Caco-2 (cell line): ENCODE results near the gene IGFBP1. TPM values are rescaled to one million over a fixed set of nuclear protein-coding genes. Genes with fewer than 3 reads are reported as not detected.

ENCODE experiments used
- BruUV-seq: library from RNA; stranded (reverse); fragments of 400-500 nt; replicated peaks from 2 replicates; lab custom pipeline; 2021; lab: Mats Ljungman, UMichigan
- CTCF ChIA-PET: fragments of 300-600 bp; sonication (Branson Sonifier 250); formaldehyde crosslinking; loops from one replicate; lab custom pipeline; 2022; ENCODE audit warnings: antibody characterized with exemption; lab: Charles Lee
- POLR2A ChIA-PET: fragments of 300-600 bp; sonication (Branson Sonifier 250); formaldehyde crosslinking; loops from one replicate; lab custom pipeline; 2022; ENCODE audit warnings: antibody characterized with exemption; lab: Charles Lee
- DNase-seq, 2 experiments: peaks; one replicate each; pipeline versions ENCODE4 v3.0.0 to v3.0.0-alpha.2; 2020 to 2022
- H3K27me3 ChIP-seq: replicated peaks from 2 replicates; pipeline ENCODE4 v1.6.0; 2011; ENCODE audit warnings: low read length; ENCODE audit not compliant: control insufficient read depth, insufficient read depth
- H3K36me3 ChIP-seq: 2 replicates; pipeline ENCODE4 v1.5.1; 2011; ENCODE audit warnings: low read length; ENCODE audit not compliant: control insufficient read depth, insufficient read depth
- H3K4me1 ChIP-seq: fragments of 250-450 bp; sonication (Bioruptor Pico); 2 replicates; pipeline ENCODE4 v1.5.1; 2020; ENCODE audit warnings: mild to moderate bottlenecking
- H3K4me3 ChIP-seq: 2 replicates; pipeline ENCODE4 v1.5.1; 2011; ENCODE audit warnings: low read depth, mild to moderate bottlenecking, control low read depth, low read length
- H3K9me3 ChIP-seq: fragments of 250-450 bp; sonication (Bioruptor Pico); 2 replicates; pipeline ENCODE4 v1.5.1; 2020; ENCODE audit warnings: mild to moderate bottlenecking, moderate library complexity
- H3K27ac Mint-ChIP-seq: one replicate; pipeline ENCODE4 v1.8.0; 2022; ENCODE audit warnings: mixed read lengths; ENCODE audit not compliant: unreplicated experiment
- H3K27me3 Mint-ChIP-seq: one replicate; pipeline ENCODE4 v1.8.0; 2022; ENCODE audit warnings: mixed read lengths; ENCODE audit not compliant: insufficient read depth, unreplicated experiment
- H3K36me3 Mint-ChIP-seq: one replicate; pipeline ENCODE4 v1.8.0; 2022; ENCODE audit warnings: mild to moderate bottlenecking, mixed read lengths; ENCODE audit not compliant: insufficient read depth, unreplicated experiment
- H3K4me1 Mint-ChIP-seq: one replicate; pipeline ENCODE4 v1.8.0; 2022; ENCODE audit warnings: low read depth, mixed read lengths; ENCODE audit not compliant: unreplicated experiment
- H3K4me3 Mint-ChIP-seq: one replicate; pipeline ENCODE4 v1.8.0; 2022; ENCODE audit warnings: mild to moderate bottlenecking, moderate library complexity, mixed read lengths; ENCODE audit not compliant: unreplicated experiment
- H3K9me3 Mint-ChIP-seq: one replicate; pipeline ENCODE4 v1.8.0; 2022; ENCODE audit warnings: mixed read lengths; ENCODE audit not compliant: unreplicated experiment
- CTCF ChIP-seq, 2 experiments: fragments of 200-600 bp in 1 of 2; IDR thresholded peaks; 1 replicate in 1 of 2; 2 replicates in 1 of 2; pipeline versions ENCODE4 v1.5.1 to v1.8.0; 2011 to 2022; ENCODE audit warnings: antibody characterized with exemption in 1 of 2, control low read depth in 1 of 2, inconsistent platforms in 1 of 2, low read depth in 1 of 2, low read length in 1 of 2, mild to moderate bottlenecking in 1 of 2, moderate library complexity in 1 of 2; ENCODE audit not compliant: insufficient read depth in 1 of 2, severe bottlenecking in 1 of 2, unreplicated experiment in 1 of 2
- intact Hi-C: fragments of 100-400 bp; cut with micrococcal nuclease; formaldehyde crosslinking; loops from one replicate; pipeline ENCODE4 v1.10.0; 2022; ENCODE audit not compliant: unreplicated experiment
- total RNA-seq: library from RNA; stranded (reverse); gene quantifications from 2 replicates; pipeline ENCODE4 v1.2.3, GENCODE V29; 2022

Gene IGFBP1
- total RNA-seq, 1 experiment from 2014 or later: not detected

DNA sequence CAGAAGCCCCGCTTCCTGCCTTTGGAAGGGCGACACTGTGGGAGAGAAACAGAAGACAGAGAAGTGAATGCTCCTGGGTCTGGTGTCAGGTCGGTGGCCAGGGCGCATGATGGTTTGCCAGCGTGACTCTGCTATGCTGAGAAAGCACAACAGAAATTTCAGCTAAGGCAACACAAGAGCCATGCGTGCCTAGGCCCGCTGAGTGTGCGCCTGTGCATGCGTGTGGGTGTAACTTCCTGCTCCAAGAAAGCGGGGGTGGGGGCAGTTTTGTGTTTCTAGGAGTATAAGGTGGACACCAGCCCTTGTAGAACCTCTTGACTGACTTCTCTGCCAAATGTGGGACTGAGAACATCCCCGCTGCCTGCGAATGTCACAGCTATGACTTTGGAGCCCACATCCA lies 26.6 kb downstream of the IGFBP1 start:
- intact Hi-C loops: loop anchor here (5.0 kb wide), 1 partner anchor 192 kb away; no protein-coding TSS in a partner anchor
- Mint-ChIP-seq H3K27ac (no peak overlapping the region), H3K27me3 (peaks cover 11% of the 10 kb centered on the region), H3K4me3 (no peak overlapping the region), H3K36me3 (no peaks in the 10 kb centered on the region), H3K9me3 (no peaks in the 10 kb centered on the region), H3K4me1 (no peaks in the 10 kb centered on the region)
- POLR2A ChIA-PET: no interaction called here
- TF ChIP-seq CTCF (IDR thresholded peaks at IDR 0.05; ENCODE audit: insufficient read depth in 1 of 2, low read depth in 1 of 2, low read length in 1 of 2, severe bottlenecking in 1 of 2, unreplicated experiment in 1 of 2): no peak
- Histone ChIP-seq H3K36me3 (no peaks in the 10 kb centered on the region), H3K4me1 (peaks cover 5% of the 10 kb centered on the region; the same call in 1 of the 2 replicates), H3K9me3 (no peaks in the 10 kb centered on the region), H3K4me3 (no peak overlapping the region), H3K27me3 (no peaks in the 10 kb centered on the region; the same call in none of the 2 replicates)
- no TSS peak for BruUV-seq
- CTCF ChIA-PET: interaction anchor here (0.9 kb wide), 1 partner anchor 437 kb away, joined by 3 read pairs; no protein-coding TSS in a partner anchor
- no peak for DNase-seq

GRCh38 chr7:45915606-45916005 lies 27.3 kb downstream of the IGFBP1 start:
- CTCF ChIA-PET: no interaction called here
- Histone ChIP-seq H3K4me3 (no peak overlapping the region), H3K4me1 (peaks cover 5% of the 10 kb centered on the region; the same call in 1 of the 2 replicates), H3K9me3 (no peaks in the 10 kb centered on the region), H3K27me3 (no peaks in the 10 kb centered on the region; the same call in none of the 2 replicates), H3K36me3 (no peaks in the 10 kb centered on the region)
- Mint-ChIP-seq H3K27ac (no peak overlapping the region), H3K36me3 (no peaks in the 10 kb centered on the region), H3K9me3 (no peaks in the 10 kb centered on the region), H3K4me3 (no peak overlapping the region), H3K27me3 (peaks cover 15% of the 10 kb centered on the region), H3K4me1 (no peaks in the 10 kb centered on the region)
- POLR2A ChIA-PET: no interaction called here
- TF ChIP-seq CTCF (IDR thresholded peaks at IDR 0.05; ENCODE audit: insufficient read depth in 1 of 2, low read depth in 1 of 2, low read length in 1 of 2, severe bottlenecking in 1 of 2, unreplicated experiment in 1 of 2): no peak
- BruUV-seq: no TSS peak
- DNase-seq: no peak
- intact Hi-C loops: loop anchor here (5.0 kb wide), 1 partner anchor 192 kb away; no protein-coding TSS in a partner anchor

GRCh38 chr7:45917064-45917463 lies 28.8 kb downstream of the IGFBP1 start:
- H3K4me3 Mint-ChIP-seq: no peak overlapping the region
- Histone ChIP-seq H3K36me3 (no peaks in the 10 kb centered on the region), H3K4me1 (peaks cover 5% of the 10 kb centered on the region; the same call in 1 of the 2 replicates), H3K27me3 (no peaks in the 10 kb centered on the region; the same call in none of the 2 replicates), H3K9me3 (no peaks in the 10 kb centered on the region), H3K4me3 (no peak overlapping the region)
- TF ChIP-seq CTCF (IDR thresholded peaks at IDR 0.05; ENCODE audit: insufficient read depth in 1 of 2, low read depth in 1 of 2, low read length in 1 of 2, severe bottlenecking in 1 of 2, unreplicated experiment in 1 of 2): no peak
- H3K9me3 Mint-ChIP-seq: no peaks in the 10 kb centered on the region
- ChIA-PET POLR2A (no interaction called here), CTCF (interaction anchor here (0.5 kb wide), 1 partner anchor 1189 kb away, joined by 3 read pairs; no protein-coding TSS in a partner anchor)
- peaks cover 17% of the 10 kb centered on the region for H3K27me3 Mint-ChIP-seq
- H3K27ac Mint-ChIP-seq: no peak overlapping the region
- no peak for DNase-seq
- no peaks in the 10 kb centered on the region for H3K36me3 Mint-ChIP-seq
- no peaks in the 10 kb centered on the region for H3K4me1 Mint-ChIP-seq
- BruUV-seq: no TSS peak
- intact Hi-C loops: loop anchor here (1.0 to 5.0 kb wide), 4 partner anchors 190 to 1263 kb away; no protein-coding TSS in a partner anchor
